B cell (primary cell): ENCODE data around the gene CDK6. TPM values are rescaled to one million over a fixed set of nuclear protein-coding genes. Genes with fewer than 3 reads are reported as not detected.
A peak's percentile ranks its signal among the peaks of the same experiment; 100 is the strongest.

Experiments
- ATAC-seq: fragments of 200-7000 bp; cut with Tn5 transposase; one replicate; pipeline ENCODE4 v1.10.0; 2021; ENCODE audit warnings: low read depth, mild to moderate bottlenecking, moderate number of reproducible peaks, moderate library complexity
- CTCF ChIA-PET: fragments of 350-600 bp; sonication (Branson Sonifier 250); formaldehyde crosslinking; loops from one replicate; lab custom pipeline; 2021; ENCODE audit warnings: antibody characterized with exemption, inconsistent platforms; lab: Charles Lee
- POLR2A ChIA-PET: fragments of 350-600 bp; sonication (Branson Sonifier 250); formaldehyde crosslinking; loops from one replicate; lab custom pipeline; 2021; ENCODE audit warnings: antibody characterized with exemption; lab: Charles Lee
- DNase-seq: peaks from one replicate; pipeline ENCODE4 v3.0.0; 2013
- H2AFZ ChIP-seq: 2 replicates; pipeline ENCODE4 v1.6.1; 2012; ENCODE audit warnings: mild to moderate bottlenecking, low read depth, low read length; ENCODE audit not compliant: insufficient read depth, poor library complexity, severe bottlenecking
- H3K27ac ChIP-seq, 2 donors: 1 replicate in 1 of 2; 2 replicates in 1 of 2; pipeline ENCODE4 v1.5.1; 2012 to 2013; ENCODE audit warnings: low read length in 2 of 2, mild to moderate bottlenecking in 2 of 2, moderate library complexity in 1 of 2
- H3K27me3 ChIP-seq, 4 experiments: fragments of 200-600 bp in 1 of 4; sonication (generic) in 1 of 4; replicated peaks in 1 of 4; 1 replicate in 2 of 4; 2 replicates in 2 of 4; pipeline versions ENCODE4 v1.6.1 to v1.7.0; 2013 to 2016; ENCODE audit warnings: low read length in 3 of 4, mild to moderate bottlenecking in 2 of 4, mixed read lengths in 1 of 4, moderate library complexity in 1 of 4; ENCODE audit not compliant: insufficient read depth in 4 of 4, control insufficient read depth in 3 of 4; ENCODE audit errors: control extremely low read depth in 1 of 4
- H3K36me3 ChIP-seq, 2 experiments: replicated peaks in 1 of 2; 1 replicate in 1 of 2; 2 replicates in 1 of 2; pipeline versions ENCODE4 v1.6.1 to v1.7.1; 2013; ENCODE audit warnings: low read length in 1 of 2; ENCODE audit not compliant: insufficient read depth in 2 of 2, control insufficient read depth in 1 of 2; ENCODE audit errors: control extremely low read depth in 1 of 2, extremely low read depth in 1 of 2
- H3K4me1 ChIP-seq, 2 donors: fragments of 200-600 bp in 1 of 2; sonication (generic) in 1 of 2; 1 replicate in 1 of 2; 2 replicates in 1 of 2; pipeline versions ENCODE4 v1.5.1 to v1.6.1; 2013 to 2017; ENCODE audit warnings: low read length in 2 of 2; ENCODE audit not compliant: control insufficient read depth in 2 of 2, insufficient read depth in 2 of 2
- H3K4me2 ChIP-seq: replicated peaks from 2 replicates; pipeline ENCODE3; 2012; ENCODE audit warnings: mild to moderate bottlenecking, low read depth, low read length; ENCODE audit not compliant: poor library complexity, severe bottlenecking
- H3K4me3 ChIP-seq, 5 experiments: fragments of 200-600 bp in 1 of 5; sonication (generic) in 1 of 5; 1 replicate in 3 of 5; 2 replicates in 2 of 5; pipeline versions ENCODE4 v1.5.1 to v1.7.0; 2011 to 2016; ENCODE audit warnings: low read length in 4 of 5, mild to moderate bottlenecking in 4 of 5, low read depth in 2 of 5, control low read depth in 1 of 5, moderate library complexity in 1 of 5; ENCODE audit not compliant: insufficient read depth in 1 of 5; ENCODE audit errors: control extremely low read depth in 1 of 5, extremely low read depth in 1 of 5
- H3K79me2 ChIP-seq: fragments of 200-600 bp; sonication (generic); one replicate; pipeline ENCODE4 v1.6.0; 2016; ENCODE audit warnings: low read length; ENCODE audit not compliant: control insufficient read depth, insufficient read depth
- H3K9ac ChIP-seq: fragments of 200-600 bp; sonication (generic); 2 replicates; pipeline ENCODE4 v1.6.1; 2017; ENCODE audit warnings: mild to moderate bottlenecking, low read length, moderate library complexity
- H3K9me3 ChIP-seq, 3 donors: one replicate each; pipeline versions ENCODE4 v1.6.1 to v1.7.1; 2013; ENCODE audit warnings: low read length in 2 of 3; ENCODE audit not compliant: control insufficient read depth in 2 of 3, insufficient read depth in 1 of 3; ENCODE audit errors: control extremely low read depth in 1 of 3
- H4K20me1 ChIP-seq: 2 replicates; pipeline ENCODE4 v1.6.0; 2012; ENCODE audit warnings: mild to moderate bottlenecking, low read length; ENCODE audit not compliant: insufficient read depth, control insufficient read depth, poor library complexity, severe bottlenecking
- H3K27ac Mint-ChIP-seq: one replicate; pipeline ENCODE4 v1.8.0; 2021; ENCODE audit warnings: mixed read lengths
- H3K27me3 Mint-ChIP-seq: one replicate; pipeline ENCODE4 v1.8.0; 2021; ENCODE audit warnings: mixed read lengths
- H3K4me1 Mint-ChIP-seq: one replicate; pipeline ENCODE4 v1.8.0; 2021; ENCODE audit warnings: mixed read lengths
- H3K4me3 Mint-ChIP-seq: one replicate; pipeline ENCODE4 v1.8.0; 2021; ENCODE audit warnings: mixed read lengths
- H3K9me3 Mint-ChIP-seq: one replicate; pipeline ENCODE4 v1.8.0; 2022; ENCODE audit warnings: mixed read lengths; ENCODE audit not compliant: insufficient read depth
- CTCF ChIP-seq: fragments of 200-600 bp; IDR thresholded peaks from one replicate; pipeline ENCODE4 v1.8.0; 2022; ENCODE audit warnings: antibody characterized with exemption, mild to moderate bottlenecking
- EZH2 ChIP-seq: IDR thresholded peaks from 2 replicates; pipeline ENCODE4 v1.6.1; 2012; ENCODE audit warnings: borderline replicate concordance, low read depth, mild to moderate bottlenecking, moderate library complexity, low read length; ENCODE audit not compliant: insufficient read depth, poor library complexity, severe bottlenecking
- WGBS: methylation state at CpG from one replicate; pipeline ENCODE4 v1.1.5; 2013; ENCODE audit warnings: missing lambda C conversion rate; ENCODE audit not compliant: insufficient coverage; 5-methylcytosine and 5-hydroxymethylcytosine counted together
- intact Hi-C: fragments of 100-400 bp; cut with micrococcal nuclease; formaldehyde crosslinking; loops from one replicate; pipeline ENCODE4 v1.10.0; 2022
- polyA plus RNA-seq: library from polyadenylated mRNA; depleted of rRNA; stranded (reverse); fragments of >200 nt; gene quantifications from 2 replicates; pipeline ENCODE4 v1.2.3, GENCODE V29; 2012
- total RNA-seq, 2 donors: library from RNA; stranded (reverse); fragments of 120-200 nt in 1 of 2; gene quantifications; 1 replicate in 1 of 2; 2 replicates in 1 of 2; pipeline versions ENCODE4 v1.2.3 to v1.2.4, GENCODE V29; 2013 to 2022

The CDK6 gene
- total and polyA plus RNA-seq, 2 donors (not counting 1 experiment from before 2014, with no cell fraction given) = 3.0 to 14.6 TPM

GRCh38 chr7:92835261-92835850 lies 1.0 kb downstream of the CDK6 start:
- peaks cover 25 to 28% of the 10 kb centered on the region in 2 donors for H3K4me1 ChIP-seq
- no peaks in the 10 kb centered on the region for H3K9me3 Mint-ChIP-seq
- no peaks in the 10 kb centered on the region for H3K27me3 ChIP-seq
- peaks cover 38% of the 10 kb centered on the region for H3K4me1 Mint-ChIP-seq
- DNase-seq (peak; percentile 78), ATAC-seq (peak; percentile 11)
- H3K9ac ChIP-seq = peak overlapping the region; percentile 81
- H3K79me2 ChIP-seq = peaks cover 19% of the 10 kb centered on the region
- peak overlapping the region; percentile 69 for H3K27ac Mint-ChIP-seq
- peak overlapping the region; percentile 90 for H2AFZ ChIP-seq
- H3K4me3 ChIP-seq = peak overlapping the region; percentile 88 to 96 (median 90)
- H3K9me3 ChIP-seq = no peaks in the 10 kb centered on the region
- H3K4me3 Mint-ChIP-seq = peak overlapping the region; percentile 89
- intact Hi-C loops = loop anchor here (5.0 kb wide), 2 partner anchors 703 to 893 kb away; partner anchors contain the start of genes AKAP9 and CYP51A1
- H3K4me2 ChIP-seq = peak overlapping the region; percentile 96
- H3K27me3 Mint-ChIP-seq = no peaks in the 10 kb centered on the region
- TF ChIP-seq CTCF (no peak), EZH2 (no peak)
- no peaks in the 10 kb centered on the region for H4K20me1 ChIP-seq
- peak overlapping the region; percentile 55 to 65 for H3K27ac ChIP-seq
- ChIA-PET CTCF (interaction anchor here (1.1 kb wide), 2 partner anchors 144 to 224 kb away, joined by 3 read pairs; no protein-coding TSS in a partner anchor), POLR2A (no interaction called here)
- H3K36me3 ChIP-seq = no peaks in the 10 kb centered on the region
- WGBS = 0% methylated on average over 26 of the region's 43 CpGs

GRCh38 chr7:92834507-92835260 lies 1.7 kb downstream of the CDK6 start:
- Histone ChIP-seq H3K27me3 (no peaks in the 10 kb centered on the region), H3K4me2 (peak overlapping the region; percentile 96), H3K4me1 (peaks cover 27 to 29% of the 10 kb centered on the region in 2 donors), H3K79me2 (peaks cover 26% of the 10 kb centered on the region), H2AFZ (peak overlapping the region; percentile 90), H3K27ac (peak overlapping the region; percentile 55 to 65), H3K36me3 (no peaks in the 10 kb centered on the region), H3K9me3 (no peaks in the 10 kb centered on the region), H3K4me3 (peak overlapping the region; percentile 88 to 96 (median 90)), H4K20me1 (no peaks in the 10 kb centered on the region), H3K9ac (peak overlapping the region; percentile 81)
- CTCF ChIA-PET = no interaction called here
- Mint-ChIP-seq H3K9me3 (no peaks in the 10 kb centered on the region), H3K4me3 (peak overlapping the region; percentile 89), H3K4me1 (peaks cover 40% of the 10 kb centered on the region), H3K27ac (peak overlapping the region; percentile 93), H3K27me3 (no peaks in the 10 kb centered on the region)
- ATAC-seq = no peak
- POLR2A ChIA-PET = no interaction called here
- intact Hi-C loops = loop anchor here (5.0 kb wide), 6 partner anchors 223 to 952 kb away; partner anchors contain the start of genes AKAP9, ANKIB1, CYP51A1 and KRIT1
- under 1% methylated on average over 47 of the region's 53 CpGs for WGBS
- DNase-seq = no peak
- TF ChIP-seq CTCF (no peak), EZH2 (no peak)
